ENCODE results near the gene ZNF138.

DNA sequence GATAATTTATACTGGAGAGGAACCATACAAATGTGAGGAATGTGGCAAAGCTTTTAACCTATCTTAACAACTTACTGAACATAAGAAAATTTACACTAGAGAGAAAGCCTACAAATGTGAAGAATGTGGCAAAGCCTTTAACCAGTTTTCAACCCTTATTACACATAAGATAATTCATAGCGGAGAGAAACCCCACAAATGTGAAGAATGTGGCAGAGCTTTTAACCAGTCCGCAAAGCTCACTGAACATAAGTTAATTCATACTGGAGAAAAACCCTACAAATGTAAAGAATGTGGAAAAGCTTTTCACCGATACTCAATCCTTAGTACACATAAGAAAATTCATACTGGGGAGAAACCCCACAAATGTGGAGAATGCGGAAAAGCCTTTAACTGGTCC lies 37.9 kb downstream of the ZNF138 start:
- TF ChIP-seq SIRT6 (IDR thresholded peaks at IDR 0.05; ENCODE audit: low read length) (no peak), NANOG (IDR thresholded peaks at IDR 0.05; ENCODE audit: insufficient read depth, low read depth, low read length, poor library complexity, severe bottlenecking) (no peak), EZH2 (IDR thresholded peaks at IDR 0.05; ENCODE audit: low read depth, low read length, severe bottlenecking) (no peak), EGR1 (IDR thresholded peaks at IDR 0.05; ENCODE audit: borderline replicate concordance, low read depth, low read length) (no peak), POLR2A (IDR thresholded peaks at IDR 0.05; ENCODE audit: control extremely low read depth in 1 of 2, low read depth in 2 of 2, low read length in 2 of 2) (no peak), TCF12 (IDR thresholded peaks at IDR 0.05; ENCODE audit: low read depth, low read length) (no peak), TEAD4 (IDR thresholded peaks at IDR 0.05; ENCODE audit: low read depth, low read length) (no peak), RAD21 (IDR thresholded peaks at IDR 0.05 in 1 of 2, conservative IDR thresholded peaks at IDR 0.05 in 1 of 2; ENCODE audit: low read depth in 2 of 2, low read length in 2 of 2) (no peak), RXRA (IDR thresholded peaks at IDR 0.05; ENCODE audit: insufficient read depth, low read depth, low read length) (no peak), GTF2F1 (IDR thresholded peaks at IDR 0.05; ENCODE audit: borderline replicate concordance, low read depth, low read length) (no peak)
- TF ChIP-seq, protein P1, sequence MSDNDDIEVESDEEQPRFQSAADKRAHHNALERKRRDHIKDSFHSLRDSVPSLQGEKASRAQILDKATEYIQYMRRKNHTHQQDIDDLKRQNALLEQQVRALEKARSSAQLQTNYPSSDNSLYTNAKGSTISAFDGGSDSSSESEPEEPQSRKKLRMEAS (IDR thresholded peaks at IDR 0.05) = no peak
- TF ChIP-seq, protein P2, sequence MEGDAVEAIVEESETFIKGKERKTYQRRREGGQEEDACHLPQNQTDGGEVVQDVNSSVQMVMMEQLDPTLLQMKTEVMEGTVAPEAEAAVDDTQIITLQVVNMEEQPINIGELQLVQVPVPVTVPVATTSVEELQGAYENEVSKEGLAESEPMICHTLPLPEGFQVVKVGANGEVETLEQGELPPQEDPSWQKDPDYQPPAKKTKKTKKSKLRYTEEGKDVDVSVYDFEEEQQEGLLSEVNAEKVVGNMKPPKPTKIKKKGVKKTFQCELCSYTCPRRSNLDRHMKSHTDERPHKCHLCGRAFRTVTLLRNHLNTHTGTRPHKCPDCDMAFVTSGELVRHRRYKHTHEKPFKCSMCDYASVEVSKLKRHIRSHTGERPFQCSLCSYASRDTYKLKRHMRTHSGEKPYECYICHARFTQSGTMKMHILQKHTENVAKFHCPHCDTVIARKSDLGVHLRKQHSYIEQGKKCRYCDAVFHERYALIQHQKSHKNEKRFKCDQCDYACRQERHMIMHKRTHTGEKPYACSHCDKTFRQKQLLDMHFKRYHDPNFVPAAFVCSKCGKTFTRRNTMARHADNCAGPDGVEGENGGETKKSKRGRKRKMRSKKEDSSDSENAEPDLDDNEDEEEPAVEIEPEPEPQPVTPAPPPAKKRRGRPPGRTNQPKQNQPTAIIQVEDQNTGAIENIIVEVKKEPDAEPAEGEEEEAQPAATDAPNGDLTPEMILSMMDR (IDR thresholded peaks at IDR 0.05; ENCODE audit: control extremely low read depth in 1 of 3, insufficient read depth in 1 of 3, low read depth in 1 of 3, low read length in 3 of 3) = no peak
- TF ChIP-seq, protein P3, sequence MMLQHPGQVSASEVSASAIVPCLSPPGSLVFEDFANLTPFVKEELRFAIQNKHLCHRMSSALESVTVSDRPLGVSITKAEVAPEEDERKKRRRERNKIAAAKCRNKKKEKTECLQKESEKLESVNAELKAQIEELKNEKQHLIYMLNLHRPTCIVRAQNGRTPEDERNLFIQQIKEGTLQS (IDR thresholded peaks at IDR 0.05; ENCODE audit: insufficient read depth, low read depth, low read length) = no peak
